GM12878 (cell line): ENCODE data around the gene EAF1. TPM values are rescaled to one million over a fixed set of nuclear protein-coding genes. Genes with fewer than 3 reads are reported as not detected.
A peak's percentile ranks its signal among the peaks of the same experiment; 100 is the strongest.

Source experiments
- ATAC-seq: fragments of 200-7000 bp; cut with Tn5 transposase; 3 replicates; pipeline ENCODE4 v1.9.1; 2020; ENCODE audit warnings: mild to moderate bottlenecking, moderate library complexity
- BruUV-seq: library from RNA; stranded (reverse); fragments of 400-500 nt; replicated peaks from 2 replicates; lab custom pipeline; 2021; lab: Mats Ljungman, UMichigan
- CTCF ChIA-PET: fragments of 300-600 bp; sonication (Branson Sonifier 250); formaldehyde crosslinking; extraction: SDS; loops from one replicate; lab custom pipeline; 2021; ENCODE audit warnings: inconsistent platforms; lab: Yijun Ruan, JAX
- POLR2A ChIA-PET: fragments of 350-600 bp; formaldehyde crosslinking; extraction: SDS; loops from one replicate; lab custom pipeline; 2021; ENCODE audit warnings: inconsistent platforms; lab: Charles Lee
- RAD21 ChIA-PET: fragments of 300-600 bp; sonication (Branson Sonifier 250); formaldehyde crosslinking; loops from one replicate; lab custom pipeline; 2023; ENCODE audit warnings: antibody characterized with exemption; ENCODE audit not compliant: unreplicated experiment; lab: Charles Lee
- SMC1A ChIA-PET: fragments of 300-600 bp; sonication (Branson Sonifier 250); formaldehyde crosslinking; loops from one replicate; lab custom pipeline; 2023; ENCODE audit not compliant: unreplicated experiment, uncharacterized antibody; lab: Charles Lee
- DNase-seq: peaks from one replicate; pipeline ENCODE4 v3.0.0-alpha.2; 2011; ENCODE audit warnings: low read depth, low spot score
- FAIRE-seq: peaks from 3 replicates; lab custom pipeline; 2011; peaks lifted over from hg19 to GRCh38; lab: Jason Lieb, UNC
- H2AFZ ChIP-seq: 2 replicates; pipeline ENCODE4 v1.6.0; 2011; ENCODE audit warnings: low read depth, low read length, control low read depth; ENCODE audit not compliant: control insufficient read depth
- H3K27ac ChIP-seq: 2 replicates; pipeline ENCODE4 v1.5.1; 2011; ENCODE audit warnings: control low read depth; ENCODE audit not compliant: control insufficient read depth, insufficient read depth
- H3K27me3 ChIP-seq, 2 experiments: replicated peaks in 1 of 2; 2 replicates each; pipeline versions ENCODE4 v1.6.0 to v1.6.1; 2011; ENCODE audit warnings: low read length in 1 of 2; ENCODE audit not compliant: control insufficient read depth in 2 of 2, insufficient read depth in 2 of 2
- H3K36me3 ChIP-seq, 2 experiments: 2 replicates each; pipeline ENCODE4 v1.5.1; 2011; ENCODE audit warnings: low read length in 1 of 2; ENCODE audit not compliant: control insufficient read depth in 2 of 2, insufficient read depth in 2 of 2
- H3K4me1 ChIP-seq: 2 replicates; pipeline ENCODE4 v1.6.1; 2011; ENCODE audit warnings: mild to moderate bottlenecking, low read length, moderate library complexity, mixed read lengths; ENCODE audit not compliant: control insufficient read depth, insufficient read depth
- H3K4me2 ChIP-seq: 2 replicates; pipeline ENCODE4 v1.6.0; 2011; ENCODE audit warnings: control low read depth; ENCODE audit not compliant: control insufficient read depth, insufficient read depth
- H3K4me3 ChIP-seq: fragments of 200-600 bp; sonication (generic); 2 replicates; pipeline ENCODE4 v1.5.1; 2016
- H3K79me2 ChIP-seq: 2 replicates; pipeline ENCODE4 v1.6.0; 2011; ENCODE audit warnings: low read length; ENCODE audit not compliant: control insufficient read depth, insufficient read depth
- H3K9ac ChIP-seq: 2 replicates; pipeline ENCODE4 v1.8.0; 2011; ENCODE audit warnings: low read length, control low read depth, mixed read lengths; ENCODE audit not compliant: control insufficient read depth, insufficient read depth
- H3K9me3 ChIP-seq: replicated peaks from 3 replicates; pipeline ENCODE4 v1.5.1; 2011; ENCODE audit warnings: mild to moderate bottlenecking, low read length; ENCODE audit not compliant: control insufficient read depth, insufficient read depth
- H4K20me1 ChIP-seq: 2 replicates; pipeline ENCODE4 v1.6.0; 2011; ENCODE audit not compliant: control insufficient read depth, insufficient read depth
- ASH2L ChIP-seq: fragments of 300-600, 200-600 bp; sonication (generic); IDR thresholded peaks from 2 replicates; pipeline ENCODE4 v1.6.1; 2017; ENCODE audit warnings: low read depth, mild to moderate bottlenecking, borderline replicate concordance
- EGR1 ChIP-seq, 2 experiments: IDR thresholded peaks; 1 replicate in 1 of 2; 2 replicates in 1 of 2; pipeline ENCODE4 v1.6.1; 2011 to 2012; ENCODE audit warnings: low read depth in 2 of 2, low read length in 2 of 2, borderline replicate concordance in 1 of 2, mild to moderate bottlenecking in 1 of 2, moderate library complexity in 1 of 2
- MYB ChIP-seq: fragments of 150-350 bp; IDR thresholded peaks from 2 replicates; pipeline ENCODE4 v1.6.1; 2014; ENCODE audit warnings: mild to moderate bottlenecking, low read depth, low read length, borderline replicate concordance
- NFYB ChIP-seq: IDR thresholded peaks from 2 replicates; pipeline ENCODE4 v1.6.1; 2011; ENCODE audit warnings: low read depth, mild to moderate bottlenecking, low read length, improper control_type of control experiment, moderate library complexity; ENCODE audit not compliant: insufficient read depth
- SMAD5 ChIP-seq: IDR thresholded peaks from 2 replicates; pipeline ENCODE4 v1.6.1; 2016; ENCODE audit warnings: antibody characterized with exemption, low read depth
- SREBF1 ChIP-seq: IDR thresholded peaks from 2 replicates; pipeline ENCODE4 v1.6.1; 2012; ENCODE audit warnings: mild to moderate bottlenecking, low read length
- TBL1XR1 ChIP-seq: IDR thresholded peaks from 2 replicates; pipeline ENCODE4 v1.6.1; 2012; ENCODE audit warnings: low read depth, low read length, improper control_type of control experiment
- ZBED1 ChIP-seq: IDR thresholded peaks from 2 replicates; pipeline ENCODE4 v1.6.1; 2016; ENCODE audit warnings: borderline replicate concordance
- ZBTB11 ChIP-seq: fragments of 450-650 bp; formaldehyde crosslinking; IDR thresholded peaks from 2 replicates; pipeline ENCODE4 v1.5.0; 2022; ENCODE audit warnings: mild to moderate bottlenecking, missing genetic modification characterization
- WGBS: methylation state at CpG from one replicate; pipeline ENCODE4 v1.1.6; 2016; ENCODE audit warnings: low lambda C conversion rate; ENCODE audit not compliant: insufficient replicate concordance, insufficient coverage; ENCODE audit errors: missing lambda C conversion rate; 5-methylcytosine and 5-hydroxymethylcytosine counted together
- in situ Hi-C: fragments of 300-500 bp; cut with MboI; formaldehyde crosslinking; loops from 9 replicates; pipeline ENCODE4 v1.14.3; 2018; ENCODE audit warnings: mixed read lengths
- intact Hi-C: fragments of 100-400 bp; cut with micrococcal nuclease; formaldehyde crosslinking; loops from one replicate; pipeline ENCODE4 v1.14.2; 2022; ENCODE audit not compliant: unreplicated experiment
- polyA plus RNA-seq, 11 experiments: library from polyadenylated mRNA; depleted of rRNA in 4 of 11; unstranded in 6 of 11; stranded (reverse) in 5 of 11; fragments of >200 nt; fragmentation: Nextera tagmentation in 4 of 11; fragmentation: Illumina TruSeq in 1 of 11; extraction: Ambion mirVana in 4 of 11; extraction: Trizol in 1 of 11; gene quantifications; 1 replicate in 1 of 11; 2 replicates in 10 of 11; pipeline versions ENCODE4 v1.2.1 to v1.2.3, GENCODE V29; 2011 to 2016; ENCODE audit warnings: inconsistent platforms in 2 of 11, missing spikeins in 2 of 11, low read depth in 1 of 11
- total RNA-seq, 4 experiments: library from RNA; depleted of rRNA in 3 of 4; stranded (reverse); fragments of >200 nt in 3 of 4; fragmentation: Illumina TruSeq in 1 of 4; extraction: Trizol in 1 of 4; gene quantifications; 2 replicates each; pipeline versions ENCODE4 v1.2.1 to v1.2.3, GENCODE V29; 2013 to 2021
- TF ChIP-seq, protein P1 (sequence below): fragments of 150-350 bp; IDR thresholded peaks from 2 replicates; pipeline ENCODE4 v1.6.1; 2016; ENCODE audit warnings: low read depth, low read length
- TF ChIP-seq, protein P2 (sequence below): fragments of 450-650 bp; formaldehyde crosslinking; IDR thresholded peaks from 2 replicates; pipeline ENCODE4 v1.4.0; 2022; ENCODE audit warnings: mild to moderate bottlenecking, moderate library complexity
- TF ChIP-seq, protein P3 (sequence below): IDR thresholded peaks from 2 replicates; pipeline ENCODE4 v1.6.1; 2011; ENCODE audit warnings: low read depth, mild to moderate bottlenecking, low read length, moderate library complexity, borderline replicate concordance; ENCODE audit errors: extremely low read depth

Gene EAF1
- total and polyA plus RNA-seq, 10 of the 15 experiments (the other 5 are each of a cell fraction or from before 2014, with no cell fraction given), result 6.8 to 21.6 (median 15.6) TPM

- no TSS peak for BruUV-seq
- H3K4me2 ChIP-seq, result peak overlapping the region; percentile 14
- ChIA-PET CTCF (interaction anchor here (0.6 to 11.0 kb wide), 4 partner anchors 20 to 1134 kb away, joined by 3 to 228 read pairs (median 16); no protein-coding TSS in a partner anchor), RAD21 (interaction anchor here (1.3 to 7.8 kb wide), 4 partner anchors 23 to 180 kb away, joined by 4 to 137 read pairs (median 7); no protein-coding TSS in a partner anchor), POLR2A (interaction anchor here (0.5 to 2.6 kb wide), 4 partner anchors 107 to 165 kb away, joined by 3 to 12 read pairs (median 4); no protein-coding TSS in a partner anchor), SMC1A (interaction anchor here (0.6 to 7.0 kb wide), 5 partner anchors 21 to 118 kb away, joined by 3 to 136 read pairs (median 3); no protein-coding TSS in a partner anchor)
- no peak for ATAC-seq
- DNase-seq, result no peak
- H3K9ac ChIP-seq, result no peak overlapping the region
- H4K20me1 ChIP-seq, result no peaks in the 10 kb centered on the region
- no peak overlapping the region for H3K4me3 ChIP-seq
- H3K27ac ChIP-seq, result peak overlapping the region; percentile 93
- H3K4me1 ChIP-seq, result peaks cover 53% of the 10 kb centered on the region
- H3K9me3 ChIP-seq, result peaks cover 9% of the 10 kb centered on the region
- peak overlapping the region; percentile 5; the same call in 1 of the 2 replicates for H2AFZ ChIP-seq
- no peaks in the 10 kb centered on the region for H3K79me2 ChIP-seq
- H3K36me3 ChIP-seq, result no peaks in the 10 kb centered on the region
- WGBS, result 47% methylated on average over 3 of the region's 3 CpGs
- FAIRE-seq, result no peak
- H3K27me3 ChIP-seq, result no peaks in the 10 kb centered on the region
- intact Hi-C loops (no loop called here), in situ Hi-C loops (loop anchor here (5.0 kb wide), 1 partner anchor 115 kb away; no protein-coding TSS in a partner anchor)
- TF ChIP-seq, protein P1, sequence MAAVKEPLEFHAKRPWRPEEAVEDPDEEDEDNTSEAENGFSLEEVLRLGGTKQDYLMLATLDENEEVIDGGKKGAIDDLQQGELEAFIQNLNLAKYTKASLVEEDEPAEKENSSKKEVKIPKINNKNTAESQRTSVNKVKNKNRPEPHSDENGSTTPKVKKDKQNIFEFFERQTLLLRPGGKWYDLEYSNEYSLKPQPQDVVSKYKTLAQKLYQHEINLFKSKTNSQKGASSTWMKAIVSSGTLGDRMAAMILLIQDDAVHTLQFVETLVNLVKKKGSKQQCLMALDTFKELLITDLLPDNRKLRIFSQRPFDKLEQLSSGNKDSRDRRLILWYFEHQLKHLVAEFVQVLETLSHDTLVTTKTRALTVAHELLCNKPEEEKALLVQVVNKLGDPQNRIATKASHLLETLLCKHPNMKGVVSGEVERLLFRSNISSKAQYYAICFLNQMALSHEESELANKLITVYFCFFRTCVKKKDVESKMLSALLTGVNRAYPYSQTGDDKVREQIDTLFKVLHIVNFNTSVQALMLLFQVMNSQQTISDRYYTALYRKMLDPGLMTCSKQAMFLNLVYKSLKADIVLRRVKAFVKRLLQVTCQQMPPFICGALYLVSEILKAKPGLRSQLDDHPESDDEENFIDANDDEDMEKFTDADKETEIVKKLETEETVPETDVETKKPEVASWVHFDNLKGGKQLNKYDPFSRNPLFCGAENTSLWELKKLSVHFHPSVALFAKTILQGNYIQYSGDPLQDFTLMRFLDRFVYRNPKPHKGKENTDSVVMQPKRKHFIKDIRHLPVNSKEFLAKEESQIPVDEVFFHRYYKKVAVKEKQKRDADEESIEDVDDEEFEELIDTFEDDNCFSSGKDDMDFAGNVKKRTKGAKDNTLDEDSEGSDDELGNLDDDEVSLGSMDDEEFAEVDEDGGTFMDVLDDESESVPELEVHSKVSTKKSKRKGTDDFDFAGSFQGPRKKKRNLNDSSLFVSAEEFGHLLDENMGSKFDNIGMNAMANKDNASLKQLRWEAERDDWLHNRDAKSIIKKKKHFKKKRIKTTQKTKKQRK, result no peak
- TF ChIP-seq SMAD5 (no peak), MYB (no peak), SREBF1 (no peak), EGR1 (IDR thresholded peaks at IDR 0.05; ENCODE audit: borderline replicate concordance in 1 of 2, low read depth in 2 of 2, low read length in 2 of 2) (no peak), ZBED1 (no peak), TBL1XR1 (no peak), NFYB (no peak), ASH2L (no peak), ZBTB11 (CRISPR knock-in tag) (no peak)
- TF ChIP-seq, protein P2, sequence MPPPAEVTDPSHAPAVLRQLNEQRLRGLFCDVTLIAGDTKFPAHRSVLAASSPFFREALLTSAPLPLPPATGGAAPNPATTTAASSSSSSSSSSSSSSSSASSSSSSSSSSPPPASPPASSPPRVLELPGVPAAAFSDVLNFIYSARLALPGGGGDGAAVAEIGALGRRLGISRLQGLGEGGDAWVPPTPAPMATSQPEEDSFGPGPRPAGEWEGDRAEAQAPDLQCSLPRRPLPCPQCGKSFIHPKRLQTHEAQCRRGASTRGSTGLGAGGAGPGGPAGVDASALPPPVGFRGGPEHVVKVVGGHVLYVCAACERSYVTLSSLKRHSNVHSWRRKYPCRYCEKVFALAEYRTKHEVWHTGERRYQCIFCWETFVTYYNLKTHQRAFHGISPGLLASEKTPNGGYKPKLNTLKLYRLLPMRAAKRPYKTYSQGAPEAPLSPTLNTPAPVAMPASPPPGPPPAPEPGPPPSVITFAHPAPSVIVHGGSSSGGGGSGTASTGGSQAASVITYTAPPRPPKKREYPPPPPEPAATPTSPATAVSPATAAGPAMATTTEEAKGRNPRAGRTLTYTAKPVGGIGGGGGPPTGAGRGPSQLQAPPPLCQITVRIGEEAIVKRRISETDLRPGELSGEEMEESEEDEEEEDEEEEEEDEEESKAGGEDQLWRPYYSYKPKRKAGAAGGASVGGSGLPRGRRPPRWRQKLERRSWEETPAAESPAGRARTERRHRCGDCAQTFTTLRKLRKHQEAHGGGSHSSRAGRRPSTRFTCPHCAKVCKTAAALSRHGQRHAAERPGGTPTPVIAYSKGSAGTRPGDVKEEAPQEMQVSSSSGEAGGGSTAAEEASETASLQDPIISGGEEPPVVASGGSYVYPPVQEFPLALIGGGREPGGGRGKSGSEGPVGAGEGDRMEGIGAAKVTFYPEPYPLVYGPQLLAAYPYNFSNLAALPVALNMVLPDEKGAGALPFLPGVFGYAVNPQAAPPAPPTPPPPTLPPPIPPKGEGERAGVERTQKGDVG (CRISPR knock-in tag), result no peak
- TF ChIP-seq, protein P3, sequence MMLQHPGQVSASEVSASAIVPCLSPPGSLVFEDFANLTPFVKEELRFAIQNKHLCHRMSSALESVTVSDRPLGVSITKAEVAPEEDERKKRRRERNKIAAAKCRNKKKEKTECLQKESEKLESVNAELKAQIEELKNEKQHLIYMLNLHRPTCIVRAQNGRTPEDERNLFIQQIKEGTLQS, result no peak
Measured at GRCh38 chr3:15382405-15382923, 44.9 kb upstream of the EAF1 start.
